ENCODE measurements around the gene PNMA8C. TPM values are rescaled to one million over a fixed set of nuclear protein-coding genes. Genes with fewer than 3 reads are reported as not detected.
A peak's percentile ranks its signal among the peaks of the same experiment; 100 is the strongest.
"Not testable (repeated sequence)": the region's sequence is repeated elsewhere in the genome, so short reads cannot be mapped to it uniquely, and the experiment has no call there.

Gene PNMA8C
- total RNA-seq, 1 donor from 2014 or later = not detected

DNA sequence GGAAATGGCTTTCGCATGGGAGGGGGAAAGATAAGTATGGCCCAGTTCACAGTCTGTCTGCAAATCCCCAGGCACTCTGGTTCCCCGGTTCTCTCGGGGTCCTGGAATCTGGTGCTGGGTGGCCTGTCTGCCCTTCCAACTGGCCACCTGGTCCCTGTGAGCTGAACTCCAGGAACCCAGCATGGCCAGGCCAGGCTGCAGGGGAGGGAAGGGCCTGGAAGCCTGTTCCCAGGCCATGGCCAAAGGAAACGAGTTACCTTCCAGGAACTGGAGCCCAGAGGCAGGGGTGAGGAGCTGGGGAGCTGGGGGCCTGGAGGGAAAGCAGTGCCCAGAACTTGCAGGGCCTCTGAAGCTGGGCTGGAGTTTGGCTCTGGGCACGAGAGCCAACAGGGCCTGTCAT lies 19.1 kb upstream of the PNMA8C start:
- no peak for DNase-seq (ENCODE audit: low read depth in 2 of 2)

- no peak for DNase-seq (ENCODE audit: low read depth in 2 of 2)
Observed at GRCh38 chr19:46447006-46447405, 18.3 kb upstream of the PNMA8C start.

- DNase-seq (ENCODE audit: low read depth in 2 of 2) = no peak
Observed at GRCh38 chr19:46446021-46446420, 17.3 kb upstream of the PNMA8C start.

- DNase-seq (ENCODE audit: low read depth in 2 of 2) = peak in 1 of 2 donors; percentile 29
Observed at GRCh38 chr19:46442808-46443450, 14.2 kb upstream of the PNMA8C start.

- DNase-seq (ENCODE audit: low read depth in 2 of 2) = no peak
Observed at GRCh38 chr19:46441866-46442265, 13.1 kb upstream of the PNMA8C start.

DNA sequence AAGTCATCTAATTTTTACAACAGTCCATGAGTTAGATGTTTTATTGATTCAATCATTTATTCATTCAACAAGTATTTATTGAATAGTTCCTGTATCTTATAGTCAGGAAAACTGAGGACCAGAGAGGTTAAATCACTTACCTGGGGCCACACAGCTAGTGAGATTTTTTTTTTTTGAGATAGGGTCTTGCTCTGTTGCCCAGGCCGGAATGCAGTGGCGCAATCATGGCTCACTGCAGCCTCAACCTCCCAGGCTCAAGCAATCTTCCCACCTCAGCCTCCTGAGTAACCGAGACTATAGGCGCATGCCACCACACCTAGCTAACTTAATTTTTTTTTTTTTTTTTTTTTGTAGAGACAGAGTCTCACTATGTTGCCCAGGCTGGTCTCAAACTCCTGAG lies 7.0 kb upstream of the PNMA8C start:
- not testable (repeated sequence) for DNase-seq (ENCODE audit: low read depth in 2 of 2)

GRCh38 chr19:46435009-46435408 lies 6.3 kb upstream of the PNMA8C start:
- DNase-seq (ENCODE audit: low read depth in 2 of 2) = no peak

DNA sequence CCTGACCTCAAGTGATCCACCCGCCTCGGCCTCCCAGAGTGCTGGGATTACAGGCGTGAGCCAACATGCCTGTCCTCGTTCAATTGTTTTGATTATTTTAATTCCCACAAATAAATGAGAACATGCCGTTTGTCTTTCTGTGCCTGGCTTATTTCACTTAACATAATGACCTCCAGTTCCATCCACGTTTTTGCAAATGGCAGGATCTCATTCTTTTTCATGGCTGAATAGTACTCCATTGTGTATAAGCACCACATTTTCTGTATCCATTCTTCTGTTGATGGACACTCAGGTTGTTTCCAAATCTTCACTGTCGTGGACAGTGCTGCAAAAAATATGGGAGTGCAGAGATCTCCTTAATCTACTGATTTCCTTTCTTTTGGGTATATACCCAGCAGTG lies 4.7 kb upstream of the PNMA8C start:
- not testable (repeated sequence) for DNase-seq (ENCODE audit: low read depth in 2 of 2)

- no peak for DNase-seq (ENCODE audit: low read depth in 2 of 2)
Observed at GRCh38 chr19:46431824-46432223, 3.1 kb upstream of the PNMA8C start.

- no peak for DNase-seq (ENCODE audit: low read depth in 2 of 2)
Observed at GRCh38 chr19:46429999-46430398, 1.3 kb upstream of the PNMA8C start.

DNA sequence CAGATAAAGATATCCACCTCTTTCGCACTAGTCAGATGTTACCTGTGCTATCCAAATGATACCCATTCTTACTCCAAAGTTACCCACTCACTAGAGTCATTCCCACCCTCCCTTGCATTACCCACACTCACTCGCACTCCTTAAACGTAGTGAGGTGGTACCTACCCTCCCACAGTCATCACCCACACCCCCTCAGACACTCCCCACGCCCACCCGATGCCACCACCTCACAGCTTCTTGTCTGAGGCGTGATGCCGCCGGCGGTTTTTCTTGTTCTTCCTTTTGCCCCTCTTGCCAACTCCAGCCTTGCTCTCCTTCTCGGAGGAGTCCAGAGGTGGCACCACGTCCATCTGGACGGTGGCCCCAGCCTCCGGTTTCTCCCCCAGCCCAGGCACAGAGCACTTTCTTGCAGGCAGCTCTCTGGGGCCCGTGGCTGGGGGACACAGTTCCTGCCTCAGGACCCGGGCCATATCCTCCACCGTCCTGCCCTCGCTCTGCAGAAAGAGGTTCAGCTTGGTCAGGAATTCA lies 1.2 kb downstream of the PNMA8C start:
- DNase-seq (ENCODE audit: low read depth in 2 of 2) = no peak

DNA sequence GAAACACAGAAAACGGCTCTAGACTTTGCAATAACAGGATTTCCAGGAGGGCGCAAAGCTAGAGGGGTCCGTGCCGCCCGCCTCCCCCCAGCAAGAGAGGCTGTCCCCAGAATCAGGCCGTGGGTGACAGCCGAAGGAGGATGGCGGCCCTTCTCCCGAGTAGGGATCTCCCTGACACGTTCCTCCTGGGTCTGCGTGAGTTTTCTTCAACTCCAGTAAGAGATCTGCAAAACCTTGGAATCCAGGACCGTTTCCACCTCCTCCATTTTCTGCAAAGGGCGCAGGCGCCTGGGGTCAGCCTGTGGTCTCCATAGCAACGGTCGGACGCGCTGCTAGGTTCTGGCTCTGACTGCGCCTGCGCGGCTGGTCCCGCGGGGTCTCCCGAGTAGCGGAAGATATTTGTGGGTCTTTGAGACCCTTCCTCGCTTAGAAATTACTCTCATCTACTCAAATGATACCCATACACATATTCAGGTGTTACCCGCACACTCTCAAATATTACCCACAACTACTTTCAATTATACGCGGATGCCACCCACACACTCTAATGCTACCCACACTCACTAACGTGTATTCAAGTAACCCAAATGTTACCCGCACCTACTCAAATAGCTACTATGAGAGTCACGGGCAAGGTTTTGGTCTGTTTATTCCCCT lies 2.1 kb downstream of the PNMA8C start:
- DNase-seq (ENCODE audit: low read depth in 2 of 2) = no peak

DNA sequence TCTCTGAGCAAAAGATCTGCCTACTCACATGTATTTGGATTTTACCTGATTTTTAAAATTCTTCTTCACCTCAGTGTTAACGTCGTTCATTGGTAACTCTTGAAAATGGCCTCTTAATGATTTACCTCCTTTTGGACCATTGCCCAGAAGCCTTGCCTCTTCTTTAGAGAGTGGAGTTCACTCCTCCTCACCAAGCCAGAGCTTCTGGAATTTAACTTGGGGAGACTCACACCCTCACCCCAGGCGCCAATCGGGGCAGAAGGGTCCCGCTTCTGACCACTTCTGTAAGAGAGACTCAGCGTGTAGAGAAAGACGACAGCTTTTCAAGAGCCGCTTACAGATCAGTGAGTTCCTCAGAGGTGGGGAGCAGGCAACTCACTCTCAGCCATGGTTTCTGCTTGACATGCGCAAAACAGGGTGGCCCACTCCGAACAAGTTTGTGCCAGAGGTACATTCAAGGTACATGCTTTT lies 2.7 kb downstream of the PNMA8C start:
- no peak for DNase-seq (ENCODE audit: low read depth in 2 of 2)

GRCh38 chr19:46423188-46423587 lies 5.5 kb downstream of the PNMA8C start:
- DNase-seq (ENCODE audit: low read depth in 2 of 2) = no peak

GRCh38 chr19:46422344-46422743 lies 6.4 kb downstream of the PNMA8C start:
- no peak for DNase-seq (ENCODE audit: low read depth in 2 of 2)

DNA sequence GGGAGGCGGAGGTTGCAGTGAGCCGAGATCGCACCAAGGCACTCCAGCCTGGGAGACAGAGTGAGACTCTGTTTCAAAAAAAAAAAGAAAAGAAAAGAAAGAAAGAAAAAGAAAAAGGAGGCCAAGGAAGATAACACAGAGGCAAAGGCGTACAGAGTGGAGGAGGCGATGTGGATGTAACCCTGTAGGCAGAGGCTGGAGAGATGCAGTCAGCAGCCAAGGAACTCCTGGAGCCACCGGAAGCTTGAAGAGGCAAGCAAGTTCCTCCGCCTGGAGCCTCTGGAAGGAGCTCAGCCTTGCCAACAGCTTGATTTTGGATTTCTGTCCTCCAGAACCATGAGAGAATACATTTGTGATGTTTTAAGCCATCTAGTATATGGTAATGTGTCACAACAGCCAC lies 8.7 kb downstream of the PNMA8C start:
- DNase-seq (ENCODE audit: low read depth in 2 of 2) = no peak

DNA sequence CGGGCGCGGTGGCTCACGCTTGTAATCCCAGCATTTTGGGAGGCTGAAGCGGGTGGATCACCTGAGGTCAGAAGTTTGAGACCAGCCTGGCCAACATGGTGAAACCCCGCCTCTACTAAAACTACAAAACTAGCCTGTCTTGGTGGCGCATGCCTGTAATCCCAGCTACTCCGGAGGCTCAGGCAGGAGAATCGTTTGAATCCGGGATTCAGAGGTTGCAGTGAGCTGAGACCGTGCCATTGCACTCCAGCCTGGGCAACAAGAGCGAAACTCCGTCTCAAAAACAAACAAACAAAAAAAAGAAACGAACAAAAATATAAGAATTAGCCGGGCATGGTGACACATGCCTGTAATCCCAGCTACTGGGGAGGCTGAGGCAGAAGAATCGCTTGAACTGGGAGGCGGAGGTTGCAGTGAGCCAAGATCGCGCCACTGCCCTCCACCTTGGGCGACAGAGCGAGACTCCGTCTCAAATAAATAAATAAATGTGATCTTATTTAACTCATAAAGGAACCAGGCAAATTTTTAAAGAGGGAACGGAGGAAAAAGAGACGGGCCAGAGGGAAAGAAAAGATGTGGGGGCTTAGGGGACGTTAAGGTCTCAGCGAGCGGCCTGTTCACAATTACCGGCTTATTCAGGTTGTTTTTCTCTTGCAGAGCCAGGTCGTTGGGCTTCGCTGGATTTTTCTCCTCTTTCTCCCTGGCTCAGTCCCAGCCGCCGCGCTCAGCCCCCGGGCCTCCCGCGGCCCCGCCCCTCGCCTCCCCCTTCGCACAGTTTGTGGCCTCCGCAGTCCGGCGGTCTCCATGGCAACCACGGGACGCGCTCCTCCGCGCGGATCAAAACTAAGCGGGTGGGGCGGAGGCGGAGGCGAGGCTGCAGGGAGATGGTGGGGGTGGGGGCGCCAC lies 12.7 kb downstream of the PNMA8C start:
- DNase-seq (ENCODE audit: low read depth in 2 of 2) = peak in 1 of 2 donors; percentile 66

GRCh38 chr19:46414899-46415298 lies 13.8 kb downstream of the PNMA8C start:
- DNase-seq (ENCODE audit: low read depth in 2 of 2) = not testable (repeated sequence)

- DNase-seq (ENCODE audit: low read depth in 2 of 2) = no peak
Observed at GRCh38 chr19:46413262-46414031, 15.3 kb downstream of the PNMA8C start, which contains the start of gene CCDC8. TSS of gene CCDC8 (minus strand) at chr19:46413564. CDS start at chr19:46412810, 754 bp downstream.

DNA sequence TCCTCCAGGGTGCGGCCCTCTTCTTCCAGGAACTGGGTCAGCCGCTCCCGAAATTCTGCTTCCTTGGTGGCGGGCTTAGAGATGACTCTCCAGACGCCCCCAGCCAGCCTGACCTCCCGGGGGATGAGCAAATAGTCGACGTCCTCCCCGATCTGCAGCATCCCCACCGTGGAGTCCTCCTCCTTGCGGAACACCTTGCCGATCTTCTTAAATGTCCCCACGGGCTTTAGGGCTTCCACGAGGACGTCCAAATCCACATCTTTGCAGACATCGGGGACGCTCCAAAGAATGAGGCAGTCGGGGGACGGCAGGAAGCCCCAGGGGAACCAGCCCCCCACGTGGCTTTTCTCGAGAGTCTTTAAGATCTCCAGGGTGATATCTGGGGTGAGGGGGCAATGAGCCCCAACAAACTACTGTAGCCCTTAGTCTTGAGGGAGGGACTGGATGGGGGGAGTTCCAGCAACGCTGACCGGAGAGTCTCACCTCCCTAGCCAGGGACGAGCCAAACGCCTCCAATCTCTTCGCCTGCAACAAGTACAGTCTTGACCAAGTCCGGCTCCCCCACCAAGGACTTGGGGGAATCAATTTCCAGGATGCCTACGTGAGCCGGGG lies 16.0 kb downstream of the PNMA8C start:
- no peak for DNase-seq (ENCODE audit: low read depth in 2 of 2)

All from dermis microvascular lymphatic vessel endothelial cell (primary cell).